ENCODE results near the gene WAPL. TPM values are rescaled to one million over a fixed set of nuclear protein-coding genes. Genes with fewer than 3 reads are reported as not detected.
"Not testable (repeated sequence)": the region's sequence is repeated elsewhere in the genome, so short reads cannot be mapped to it uniquely, and the experiment has no call there.

The WAPL gene
- total RNA-seq, 2 experiments from 2014 or later: 30.2 to 33.5 TPM

GRCh38 chr10:86390337-86391120, 131.1 kb downstream of the WAPL start:
- Mint-ChIP-seq H3K36me3 (ENCODE audit: low read depth) (no peaks in the 10 kb centered on the region), H3K27ac (no peak overlapping the region), H3K27me3 (ENCODE audit: low read depth) (peaks cover 25% of the 10 kb centered on the region), H3K4me3 (no peak overlapping the region), H3K9me3 (no peaks in the 10 kb centered on the region), H3K4me1 (ENCODE audit: low read depth) (peaks cover 7% of the 10 kb centered on the region)
- no peak for DNase-seq
- CTCF ChIA-PET: interaction anchor here (0.6 to 1.1 kb wide), 4 partner anchors 9 to 290 kb away, joined by 3 to 4 read pairs (median 3); no protein-coding TSS in a partner anchor
- intact Hi-C loops (cut with micrococcal nuclease): no loop called here

- intact Hi-C loops (cut with micrococcal nuclease): loop anchor here (1.0 kb wide), 1 partner anchor 11 kb away; no protein-coding TSS in a partner anchor
Measured at GRCh38 chr10:86389441-86390193, 132.0 kb downstream of the WAPL start.

GRCh38 chr10:86389109-86389440, 132.5 kb downstream of the WAPL start:
- DNase-seq; H3K36me3 Mint-ChIP-seq (ENCODE audit: low read depth); H3K27ac Mint-ChIP-seq; H3K4me1 Mint-ChIP-seq (ENCODE audit: low read depth); H3K9me3 Mint-ChIP-seq: not testable (repeated sequence)
- peak overlapping the region; percentile 72 for H3K4me3 Mint-ChIP-seq
- CTCF ChIA-PET: interaction anchor here (1.1 kb wide), 1 partner anchor 10 kb away, joined by 3 read pairs; no protein-coding TSS in a partner anchor
- H3K27me3 Mint-ChIP-seq (ENCODE audit: low read depth): peaks cover 25% of the 10 kb centered on the region
- intact Hi-C loops (cut with micrococcal nuclease): loop anchor here (1.0 kb wide), 1 partner anchor 11 kb away; no protein-coding TSS in a partner anchor

More at GRCh38 chr10:86389441-86390193, 132.0 kb downstream of the WAPL start:
- Mint-ChIP-seq H3K4me1 (ENCODE audit: low read depth) (peaks cover 7% of the 10 kb centered on the region), H3K27ac (no peak overlapping the region), H3K9me3 (no peaks in the 10 kb centered on the region), H3K4me3 (peak overlapping the region; percentile 72), H3K27me3 (ENCODE audit: low read depth) (peaks cover 25% of the 10 kb centered on the region), H3K36me3 (ENCODE audit: low read depth) (no peaks in the 10 kb centered on the region)
- DNase-seq: no peak
- CTCF ChIA-PET: interaction anchor here (0.6 to 1.1 kb wide), 2 partner anchors 11 to 289 kb away, joined by 3 read pairs; no protein-coding TSS in a partner anchor

GRCh38 chr10:86388119-86388704, 133.4 kb downstream of the WAPL start:
- Mint-ChIP-seq H3K9me3 (no peaks in the 10 kb centered on the region), H3K36me3 (ENCODE audit: low read depth) (no peaks in the 10 kb centered on the region), H3K4me1 (ENCODE audit: low read depth) (peaks cover 3% of the 10 kb centered on the region), H3K27me3 (ENCODE audit: low read depth) (peaks cover 25% of the 10 kb centered on the region), H3K27ac (no peak overlapping the region), H3K4me3 (no peak overlapping the region)
- intact Hi-C loops (cut with micrococcal nuclease): no loop called here
- CTCF ChIA-PET: interaction anchor here (1.1 to 1.5 kb wide), 2 partner anchors 10 to 12 kb away, joined by 3 to 5 read pairs; no protein-coding TSS in a partner anchor
- DNase-seq: no peak

- Mint-ChIP-seq H3K27me3 (ENCODE audit: low read depth) (peaks cover 25% of the 10 kb centered on the region), H3K4me3 (no peak overlapping the region)
- CTCF ChIA-PET: interaction anchor here (1.1 to 1.5 kb wide), 2 partner anchors 9 to 13 kb away, joined by 3 to 5 read pairs; no protein-coding TSS in a partner anchor
Measured at GRCh38 chr10:86387178-86387794, 134.3 kb downstream of the WAPL start.

GRCh38 chr10:86385806-86386205, 135.8 kb downstream of the WAPL start:
- DNase-seq: no peak
- Mint-ChIP-seq H3K4me3 (no peak overlapping the region), H3K36me3 (ENCODE audit: low read depth) (no peaks in the 10 kb centered on the region), H3K9me3 (no peaks in the 10 kb centered on the region), H3K4me1 (ENCODE audit: low read depth) (peaks cover 3% of the 10 kb centered on the region), H3K27ac (no peak overlapping the region), H3K27me3 (ENCODE audit: low read depth) (peaks cover 30% of the 10 kb centered on the region)
- CTCF ChIA-PET: interaction anchor here (0.6 to 1.4 kb wide), 4 partner anchors 8 to 104 kb away, joined by 3 to 5 read pairs (median 3); no protein-coding TSS in a partner anchor
- intact Hi-C loops (cut with micrococcal nuclease): no loop called here

More at GRCh38 chr10:86387178-86387794, 134.3 kb downstream of the WAPL start:
- DNase-seq: no peak
- peaks cover 3% of the 10 kb centered on the region for H3K4me1 Mint-ChIP-seq (ENCODE audit: low read depth)
- H3K9me3 Mint-ChIP-seq: no peaks in the 10 kb centered on the region
- no peak overlapping the region for H3K27ac Mint-ChIP-seq
- intact Hi-C loops (cut with micrococcal nuclease): no loop called here
- no peaks in the 10 kb centered on the region for H3K36me3 Mint-ChIP-seq (ENCODE audit: low read depth)

Other genes with a start within 250 kb of the WAPL start
- not detected for gene GRID1, start 155.0 kb downstream of the WAPL start, total RNA-seq
- not detected for gene OPN4, start 132.8 kb upstream of the WAPL start, total RNA-seq
- gene LDB3, start 146.7 kb upstream of the WAPL start, total RNA-seq: under 1 TPM; 0.10 to 0.38 TPM
- gene BMPR1A, start 234.8 kb upstream of the WAPL start, total RNA-seq: 1 to 10 TPM; 2.9 to 6.8 TPM